NCI-H1930 (cell line): Measurements from ENCODE around the gene OTUB2.

Experiments used
- DNase-seq, 2 experiments: peaks; one replicate each; lab custom pipeline; 2025; lab: John Stamatoyannopoulos, UW

OTUB2 gene

GRCh38 chr14:94021416-94022157 lies 4.6 kb upstream of the OTUB2 start:
- DNase-seq = no peak

DNA sequence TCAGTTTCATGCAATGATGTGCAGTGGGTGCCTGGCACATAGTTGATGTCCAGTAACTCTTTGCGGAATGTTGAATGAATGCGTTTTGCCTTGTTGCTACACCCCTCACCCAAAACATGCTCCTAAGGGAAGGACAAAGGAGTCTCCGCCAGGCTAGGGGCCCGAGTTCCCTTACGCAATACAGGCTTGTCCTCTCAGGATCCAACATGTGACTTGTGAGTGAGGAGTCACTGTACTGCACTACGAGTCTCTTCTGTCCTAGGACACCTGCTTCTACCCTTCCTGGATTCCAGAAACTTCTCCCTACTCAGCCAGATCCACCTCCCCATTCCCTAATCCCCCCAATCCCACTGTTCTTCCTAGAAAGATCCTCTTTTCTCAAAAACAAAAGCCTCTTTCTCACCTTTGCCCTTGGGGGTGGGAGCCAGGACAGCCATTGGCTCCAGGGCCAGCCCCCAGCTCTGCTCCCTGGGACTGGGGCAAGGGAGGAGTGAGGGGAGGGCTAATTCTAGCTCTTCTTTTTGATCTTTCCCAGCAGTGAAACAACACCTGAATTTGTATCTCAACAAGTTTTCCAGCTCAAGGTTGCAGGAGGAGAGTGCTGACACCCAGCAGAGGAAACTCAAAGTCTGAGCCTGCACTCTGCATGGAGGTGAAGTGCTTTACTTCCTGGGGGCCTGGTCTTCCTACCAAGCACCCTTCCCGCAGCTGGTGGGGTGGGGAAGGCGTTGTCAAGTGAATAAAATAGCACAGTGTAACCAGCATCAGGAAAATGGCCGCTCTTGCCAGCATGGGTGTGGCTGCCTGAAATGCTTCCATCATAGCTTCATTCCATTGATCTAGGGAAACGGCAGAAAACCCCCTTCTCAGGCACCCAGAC lies 3.4 kb upstream of the OTUB2 start:
- DNase-seq = no peak

DNA sequence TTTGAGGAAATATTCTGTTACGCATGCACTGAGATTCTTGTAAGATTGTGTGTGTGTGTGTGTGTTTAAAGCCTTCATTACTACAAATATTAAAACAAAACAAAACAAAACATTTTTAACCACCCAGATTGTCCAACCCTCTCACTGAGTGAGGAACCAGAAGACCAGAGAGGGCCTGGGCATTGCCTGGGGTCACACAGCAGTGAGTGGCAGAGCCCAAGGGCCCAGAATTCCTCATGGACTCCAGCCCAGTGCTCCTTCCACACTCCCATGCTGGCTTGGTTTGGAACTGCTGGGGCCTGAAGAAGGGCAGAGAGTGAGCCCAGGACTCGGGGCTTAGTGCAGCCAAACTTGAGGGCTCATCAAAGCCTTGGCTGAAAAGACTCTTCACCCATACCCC lies 1.6 kb upstream of the OTUB2 start:
- no peak for DNase-seq

- no peak for DNase-seq
These were observed 420 bp upstream of the OTUB2 start for GRCh38 chr14:94025720-94026119.

- DNase-seq = no peak
These were observed 839 bp downstream of the OTUB2 start for GRCh38 chr14:94026889-94027469.

GRCh38 chr14:94027566-94028449 lies 1.7 kb downstream of the OTUB2 start:
- DNase-seq = no peak

GRCh38 chr14:94028450-94028826 lies 2.3 kb downstream of the OTUB2 start:
- no peak for DNase-seq

DNA sequence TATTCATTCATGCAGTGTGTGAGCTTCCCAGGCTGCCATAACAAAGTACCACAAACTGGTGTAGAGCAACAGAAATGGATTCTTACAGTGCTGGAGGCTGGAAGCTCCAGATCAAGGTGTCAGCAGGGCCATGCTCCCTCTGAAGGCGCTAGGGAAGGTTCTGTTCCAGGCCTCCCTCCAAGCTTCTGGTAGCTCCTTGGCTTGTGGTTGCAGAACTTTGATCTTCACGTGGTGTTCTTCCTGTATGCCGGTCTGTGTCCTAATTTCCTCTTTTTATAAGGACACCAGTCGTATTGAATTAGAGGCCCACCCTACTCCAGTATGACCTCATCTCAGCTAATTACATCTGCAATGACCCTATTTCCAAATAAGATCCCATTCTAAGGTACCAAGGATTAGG lies 3.1 kb downstream of the OTUB2 start:
- no peak for DNase-seq

DNA sequence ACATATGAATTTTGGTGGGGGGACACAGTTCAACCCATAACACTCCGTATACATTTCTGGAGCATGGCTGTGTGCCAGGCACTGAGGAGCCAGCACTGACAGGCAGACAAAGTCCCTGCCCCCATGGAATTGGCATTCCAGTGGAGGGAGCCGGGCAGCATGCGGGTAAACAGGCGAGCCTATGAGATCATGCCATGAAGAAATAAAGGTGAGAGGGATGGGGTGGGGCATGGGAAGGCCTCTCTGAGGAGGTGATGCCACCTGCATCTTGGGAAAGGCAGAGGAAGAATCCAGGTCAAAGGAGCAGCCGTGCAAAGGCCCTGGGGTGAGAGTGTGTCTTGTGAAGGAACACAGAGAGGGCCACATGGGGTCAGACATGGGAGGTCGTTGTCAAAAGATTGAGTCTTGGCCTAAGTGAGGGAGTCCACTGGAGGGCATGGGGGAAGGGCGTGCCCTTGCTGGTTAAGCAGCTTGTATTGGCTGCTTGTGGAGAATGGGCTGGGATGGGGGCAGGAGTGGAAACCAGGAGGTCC lies 3.6 kb downstream of the OTUB2 start:
- no peak for DNase-seq

DNA sequence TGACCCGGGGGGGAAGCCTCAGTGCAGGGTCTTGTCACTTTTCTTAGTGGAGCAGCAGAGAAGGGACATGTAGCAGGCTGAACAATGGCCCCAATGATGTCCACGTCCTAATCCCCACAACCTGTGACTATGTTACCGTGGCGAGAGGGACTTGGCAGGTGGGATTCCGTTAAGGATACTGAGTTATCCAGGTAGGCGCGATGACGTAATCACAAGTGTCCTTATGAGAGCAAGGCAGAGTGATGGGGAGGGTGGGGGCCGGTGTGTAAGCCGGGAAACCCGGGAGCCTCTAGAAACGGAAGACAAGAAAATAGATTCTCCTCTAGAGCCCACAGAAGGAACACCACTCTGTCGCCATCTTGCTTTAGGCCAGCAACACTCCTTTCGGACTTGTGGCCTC lies 4.4 kb downstream of the OTUB2 start:
- no peak for DNase-seq

DNA sequence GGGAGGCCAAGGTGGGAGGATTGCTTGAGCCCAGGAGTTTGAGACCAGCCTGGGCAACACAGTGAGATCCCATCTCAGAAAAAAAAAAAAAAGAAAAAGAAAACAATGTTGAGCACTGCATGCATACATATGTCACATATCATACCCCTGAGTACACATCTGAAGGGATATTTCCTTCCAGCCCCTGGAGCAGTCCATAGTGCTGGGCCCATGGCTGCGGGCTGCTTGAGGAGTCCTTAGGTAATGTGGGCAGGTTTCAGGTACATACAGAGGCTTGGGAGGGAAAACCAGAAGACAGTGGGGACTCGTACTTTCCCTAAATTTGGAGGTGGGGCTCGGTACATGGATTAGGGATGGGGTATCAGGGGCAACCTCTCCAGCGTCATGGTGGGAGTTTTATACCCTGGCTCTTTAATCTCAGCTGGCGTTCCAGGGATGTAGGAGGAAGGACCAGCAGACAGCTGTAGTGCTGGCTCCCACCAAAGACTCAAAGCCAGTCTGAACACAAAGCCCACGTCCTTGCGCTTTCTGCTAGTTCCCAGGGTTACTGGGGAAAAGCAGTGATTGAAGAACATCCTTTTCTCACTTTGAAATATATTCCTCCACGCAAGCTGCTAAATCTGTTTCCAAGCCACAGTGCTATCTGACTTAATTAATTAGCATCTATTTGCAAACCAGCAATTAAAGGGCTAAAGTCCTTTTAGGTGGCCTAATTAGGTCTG lies 5.2 kb downstream of the OTUB2 start:
- DNase-seq = no peak

GRCh38 chr14:94031883-94032279 lies 5.7 kb downstream of the OTUB2 start:
- no peak for DNase-seq

GRCh38 chr14:94034886-94035285 lies 8.7 kb downstream of the OTUB2 start:
- no peak for DNase-seq

DNA sequence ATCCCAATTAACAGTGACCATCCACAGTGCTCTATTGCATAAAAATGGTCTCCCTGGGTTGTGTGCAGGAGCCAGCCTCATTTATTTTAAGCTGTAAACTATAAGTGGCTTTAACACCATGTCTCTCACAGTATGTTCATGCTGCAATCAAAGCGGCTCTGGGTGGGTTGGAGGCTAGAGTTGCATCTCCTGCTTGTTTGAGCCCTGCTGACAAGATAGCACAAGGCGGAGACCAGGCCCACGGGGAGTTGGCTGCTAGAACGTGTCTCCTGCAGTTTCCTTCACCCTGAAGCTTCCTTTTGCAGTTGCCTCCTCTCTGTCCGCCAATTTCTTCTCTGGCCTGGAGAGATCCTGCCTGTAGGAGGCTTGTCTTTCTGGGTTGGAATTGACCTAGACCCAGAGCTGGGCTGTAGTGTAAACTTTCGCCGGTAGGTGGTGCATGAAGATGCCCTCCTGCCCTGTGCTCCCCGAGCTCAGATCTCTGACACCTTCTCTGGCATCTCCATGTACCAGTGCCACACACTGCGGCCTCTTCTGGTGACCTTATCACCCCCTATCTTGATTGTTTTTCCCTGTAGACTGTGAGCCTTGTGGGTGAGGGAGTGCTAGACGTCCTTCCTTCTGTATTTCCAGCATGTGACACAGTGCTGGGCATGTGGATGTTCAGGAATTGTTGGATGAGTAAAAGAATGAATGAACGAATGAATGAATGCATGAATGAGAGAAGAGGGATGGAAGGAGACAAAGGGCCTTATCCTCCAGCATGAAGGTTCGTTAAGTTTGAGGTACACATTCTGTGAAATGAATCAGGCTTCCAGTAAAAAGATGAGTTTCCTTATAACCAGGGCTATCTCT lies 10.4 kb downstream of the OTUB2 start:
- DNase-seq = peak; percentile 10 to 17

GRCh38 chr14:94037954-94038353 lies 11.8 kb downstream of the OTUB2 start:
- no peak for DNase-seq

DNA sequence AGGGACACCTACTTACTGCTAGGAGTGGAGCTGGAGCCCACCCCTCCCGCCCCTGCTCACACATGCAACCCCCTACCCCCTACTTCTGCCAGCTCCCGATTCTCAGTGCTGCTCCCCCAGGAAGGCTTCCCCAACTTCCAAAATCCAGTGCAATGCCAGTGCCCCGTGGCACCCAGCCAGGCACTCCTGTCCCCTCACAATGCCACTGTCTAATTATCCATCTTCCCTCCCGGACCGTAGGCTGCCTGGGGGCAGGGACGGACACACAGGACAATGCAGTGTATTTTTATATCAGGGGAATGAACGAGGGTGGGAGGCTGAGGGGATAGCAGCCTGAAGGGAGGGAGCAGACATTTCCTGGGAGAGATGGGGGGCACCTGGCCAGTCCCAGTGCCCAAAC lies 12.4 kb downstream of the OTUB2 start:
- DNase-seq = no peak

- DNase-seq = no peak
These were observed 12.9 kb downstream of the OTUB2 start for GRCh38 chr14:94038921-94039629.

DNA sequence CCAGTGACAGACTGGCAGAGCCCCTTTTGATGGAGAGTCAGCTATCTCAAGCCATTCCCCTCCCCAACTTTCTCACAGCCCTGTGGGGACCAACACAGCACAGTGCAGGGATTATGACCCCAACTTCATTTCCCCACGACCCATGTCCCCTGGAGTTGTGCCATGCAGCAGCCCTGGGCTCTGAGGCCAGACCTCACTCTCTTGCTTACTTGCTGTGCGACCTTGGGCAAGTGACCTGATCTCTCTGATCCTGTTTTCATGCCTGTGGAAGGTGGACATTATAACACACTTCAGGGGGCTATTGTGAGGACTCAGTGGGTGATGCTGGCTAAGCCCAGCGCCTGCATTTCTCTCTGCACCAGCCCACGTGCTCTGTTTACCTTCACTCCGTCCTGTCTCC lies 14.1 kb downstream of the OTUB2 start:
- no peak for DNase-seq

- DNase-seq = no peak
These were observed 14.7 kb downstream of the OTUB2 start for GRCh38 chr14:94040796-94041195.
